Omental fat pad (tissue), 4 donors: ENCODE measurements around the gene KCNQ5. TPM values are rescaled to one million over a fixed set of nuclear protein-coding genes. Genes with fewer than 3 reads are reported as not detected.

Experiments used
- ATAC-seq: fragments of 150-250 bp; one replicate; pipeline ENCODE4 v1.9.1; 2016; ENCODE audit warnings: mild to moderate bottlenecking, moderate library complexity; ENCODE audit not compliant: low FRiP score
- DNase-seq: peaks from one replicate; pipeline ENCODE4 v3.0.0-alpha.2; 2019; ENCODE audit warnings: low spot score
- total RNA-seq, 4 donors: library from RNA; depleted of rRNA; stranded (reverse); fragments of >200 nt; gene quantifications; one replicate each; pipeline ENCODE4 v1.1.0, GENCODE V29; 2016
- TF ChIP-seq, protein P1 (sequence below), 3 donors: fragments of 450-650 bp; IDR thresholded peaks; one replicate each; pipeline ENCODE4 v1.5.1; 2016 to 2017; ENCODE audit warnings: antibody characterized with exemption in 3 of 3, mild to moderate bottlenecking in 3 of 3, moderate library complexity in 2 of 3

The KCNQ5 gene
- total RNA-seq, 4 donors from 2014 or later = 0.16 to 0.24 TPM; not detected in 2

DNA sequence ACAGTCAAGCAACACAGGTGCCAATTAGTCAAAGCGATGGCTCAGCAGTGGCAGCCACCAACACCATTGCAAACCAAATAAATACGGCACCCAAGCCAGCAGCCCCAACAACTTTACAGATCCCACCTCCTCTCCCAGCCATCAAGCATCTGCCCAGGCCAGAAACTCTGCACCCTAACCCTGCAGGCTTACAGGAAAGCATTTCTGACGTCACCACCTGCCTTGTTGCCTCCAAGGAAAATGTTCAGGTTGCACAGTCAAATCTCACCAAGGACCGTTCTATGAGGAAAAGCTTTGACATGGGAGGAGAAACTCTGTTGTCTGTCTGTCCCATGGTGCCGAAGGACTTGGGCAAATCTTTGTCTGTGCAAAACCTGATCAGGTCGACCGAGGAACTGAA lies 572.9 kb downstream of the KCNQ5 start:
- no peak for DNase-seq
- TF ChIP-seq, protein P1, sequence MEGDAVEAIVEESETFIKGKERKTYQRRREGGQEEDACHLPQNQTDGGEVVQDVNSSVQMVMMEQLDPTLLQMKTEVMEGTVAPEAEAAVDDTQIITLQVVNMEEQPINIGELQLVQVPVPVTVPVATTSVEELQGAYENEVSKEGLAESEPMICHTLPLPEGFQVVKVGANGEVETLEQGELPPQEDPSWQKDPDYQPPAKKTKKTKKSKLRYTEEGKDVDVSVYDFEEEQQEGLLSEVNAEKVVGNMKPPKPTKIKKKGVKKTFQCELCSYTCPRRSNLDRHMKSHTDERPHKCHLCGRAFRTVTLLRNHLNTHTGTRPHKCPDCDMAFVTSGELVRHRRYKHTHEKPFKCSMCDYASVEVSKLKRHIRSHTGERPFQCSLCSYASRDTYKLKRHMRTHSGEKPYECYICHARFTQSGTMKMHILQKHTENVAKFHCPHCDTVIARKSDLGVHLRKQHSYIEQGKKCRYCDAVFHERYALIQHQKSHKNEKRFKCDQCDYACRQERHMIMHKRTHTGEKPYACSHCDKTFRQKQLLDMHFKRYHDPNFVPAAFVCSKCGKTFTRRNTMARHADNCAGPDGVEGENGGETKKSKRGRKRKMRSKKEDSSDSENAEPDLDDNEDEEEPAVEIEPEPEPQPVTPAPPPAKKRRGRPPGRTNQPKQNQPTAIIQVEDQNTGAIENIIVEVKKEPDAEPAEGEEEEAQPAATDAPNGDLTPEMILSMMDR (IDR thresholded peaks at IDR 0.05) = no peak
- no peak for ATAC-seq

DNA sequence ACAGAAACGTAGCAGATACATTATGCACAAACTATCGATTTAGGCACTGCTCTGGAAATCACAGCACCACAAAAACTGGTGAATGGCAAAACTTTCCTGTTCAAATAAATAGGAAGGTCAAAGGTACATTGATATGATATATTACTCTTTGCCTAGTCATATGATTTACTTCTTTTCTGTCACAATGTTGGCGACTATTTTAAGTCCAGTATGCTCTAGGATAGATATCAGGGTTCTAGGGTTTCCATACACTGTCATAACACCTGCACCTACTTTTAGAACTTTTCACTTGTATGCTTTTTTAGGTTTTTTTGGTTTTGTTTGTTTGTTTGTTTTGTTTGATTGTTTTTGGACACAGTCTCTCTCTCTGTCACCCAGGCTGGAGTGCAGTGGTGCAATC lies 578.4 kb downstream of the KCNQ5 start:
- TF ChIP-seq, protein P1 (IDR thresholded peaks at IDR 0.05) = no peak
- no peak for DNase-seq
- no peak for ATAC-seq

DNA sequence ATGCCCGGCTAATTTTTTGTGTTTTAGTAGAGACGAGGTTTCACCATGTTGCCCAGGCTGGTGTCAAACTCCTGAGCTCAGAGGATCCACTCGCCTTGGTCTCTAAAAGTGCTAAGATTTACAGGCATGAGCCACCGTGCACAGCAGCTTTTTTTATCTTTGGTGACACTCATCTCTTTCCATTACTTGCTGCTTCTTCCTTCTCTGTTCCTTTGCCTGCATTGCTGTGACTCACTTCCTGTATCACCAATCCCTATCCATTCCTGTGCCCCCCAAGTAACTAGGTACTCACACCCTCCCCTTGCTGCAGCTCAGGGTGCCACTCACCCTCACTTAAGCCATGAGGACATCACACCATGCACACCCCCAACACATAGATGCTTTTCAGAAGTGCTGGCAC lies 578.9 kb downstream of the KCNQ5 start:
- TF ChIP-seq, protein P1 (IDR thresholded peaks at IDR 0.05) = no peak
- no peak for ATAC-seq
- no peak for DNase-seq

DNA sequence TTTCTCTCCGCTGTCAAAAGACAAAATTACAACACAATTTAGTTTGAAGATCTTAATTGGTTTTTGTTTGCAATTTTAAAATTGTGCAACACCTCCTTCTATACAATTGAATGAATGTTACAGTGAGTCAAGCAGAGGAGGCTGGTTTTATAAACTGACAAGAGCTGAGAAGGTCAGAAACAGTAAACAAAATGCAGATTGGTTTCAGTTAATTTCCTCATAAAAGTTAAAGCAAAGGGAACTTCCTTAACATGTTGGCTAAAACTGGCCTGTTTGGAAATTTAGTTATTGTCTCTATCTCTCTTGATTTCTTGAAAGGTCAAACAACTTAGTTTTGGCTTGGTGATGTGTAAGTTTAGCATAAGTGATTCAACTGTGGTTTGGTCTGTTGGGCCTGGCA lies 581.2 kb downstream of the KCNQ5 start:
- no peak for ATAC-seq
- no peak for DNase-seq
- TF ChIP-seq, protein P1 (IDR thresholded peaks at IDR 0.05) = no peak

DNA sequence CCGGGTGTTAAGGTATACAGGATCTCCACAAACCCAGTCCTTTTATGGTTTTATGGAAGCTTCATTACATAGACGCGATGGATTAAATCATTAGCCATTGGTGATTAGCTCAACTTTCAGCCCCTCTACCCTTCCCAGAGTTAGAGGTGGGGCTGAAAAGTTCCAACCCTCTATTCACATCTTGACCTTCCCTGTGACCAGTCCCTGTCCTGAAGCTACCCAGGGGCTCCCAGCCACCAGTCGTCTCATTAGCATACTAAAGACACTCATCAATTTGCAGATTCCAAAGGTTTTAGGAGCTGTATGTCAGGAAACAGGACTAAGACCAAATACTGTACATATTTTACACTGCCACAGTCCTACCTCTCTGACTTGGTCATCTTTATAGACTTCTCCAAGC lies 582.4 kb downstream of the KCNQ5 start:
- DNase-seq (no peak), ATAC-seq (no peak)
- TF ChIP-seq, protein P1 (IDR thresholded peaks at IDR 0.05) = no peak

DNA sequence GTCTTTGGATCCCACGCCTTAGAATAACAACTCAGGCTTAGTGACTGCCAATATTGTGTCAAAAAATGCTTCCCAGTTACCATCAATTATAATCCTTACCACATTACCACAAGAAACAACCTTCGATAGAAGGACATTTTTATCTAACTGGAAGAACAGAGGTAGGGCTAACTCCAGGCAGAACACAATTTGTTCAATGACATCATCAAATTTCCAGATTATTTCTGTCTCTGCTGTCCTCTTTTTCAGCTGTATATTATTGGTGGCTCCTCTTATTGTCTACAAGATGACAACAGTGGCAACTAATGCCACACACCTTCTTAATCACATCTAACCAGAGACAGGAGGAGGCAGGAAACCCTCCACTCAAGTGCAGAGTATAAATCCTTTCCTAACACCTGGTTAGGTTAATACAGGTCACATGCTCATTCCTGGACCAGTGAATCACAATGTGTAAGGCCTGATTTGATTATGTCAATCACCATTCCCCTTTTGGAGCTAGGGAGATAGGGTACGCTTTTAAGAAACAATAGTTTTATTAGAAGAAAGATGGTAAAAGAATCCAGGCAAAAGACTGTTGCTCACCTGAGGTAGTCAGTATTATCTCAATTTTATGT lies 585.5 kb downstream of the KCNQ5 start:
- TF ChIP-seq, protein P1 (IDR thresholded peaks at IDR 0.05) = no peak
- ATAC-seq (no peak), DNase-seq (no peak)

DNA sequence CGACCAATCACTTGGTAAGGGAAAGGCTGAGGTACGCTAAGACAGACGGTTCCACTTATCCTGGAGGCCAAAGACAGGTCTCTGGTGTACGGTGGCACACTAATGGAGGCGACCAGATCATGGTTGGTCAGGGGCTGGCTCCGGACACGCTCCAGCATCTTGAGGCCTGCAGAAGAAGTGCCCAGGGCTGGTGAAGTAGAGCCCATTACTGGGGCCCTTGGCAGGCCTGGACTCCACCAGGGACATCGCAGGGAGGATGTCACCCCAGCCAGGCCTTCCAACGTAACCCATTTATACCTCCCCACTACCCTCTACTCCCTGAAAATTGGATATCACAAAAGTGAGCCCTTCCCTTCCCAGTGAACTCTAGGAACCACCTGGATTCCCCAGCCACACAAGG lies 587.3 kb downstream of the KCNQ5 start:
- no peak for DNase-seq
- ATAC-seq = no peak
- TF ChIP-seq, protein P1 (IDR thresholded peaks at IDR 0.05) = no peak
